ENCODE measurements around the gene PTPRN2. TPM values are rescaled to one million over a fixed set of nuclear protein-coding genes. Genes with fewer than 3 reads are reported as not detected.

Gene PTPRN2
- total RNA-seq, 2 donors from 2014 or later: 26.1 to 55.5 TPM

DNA sequence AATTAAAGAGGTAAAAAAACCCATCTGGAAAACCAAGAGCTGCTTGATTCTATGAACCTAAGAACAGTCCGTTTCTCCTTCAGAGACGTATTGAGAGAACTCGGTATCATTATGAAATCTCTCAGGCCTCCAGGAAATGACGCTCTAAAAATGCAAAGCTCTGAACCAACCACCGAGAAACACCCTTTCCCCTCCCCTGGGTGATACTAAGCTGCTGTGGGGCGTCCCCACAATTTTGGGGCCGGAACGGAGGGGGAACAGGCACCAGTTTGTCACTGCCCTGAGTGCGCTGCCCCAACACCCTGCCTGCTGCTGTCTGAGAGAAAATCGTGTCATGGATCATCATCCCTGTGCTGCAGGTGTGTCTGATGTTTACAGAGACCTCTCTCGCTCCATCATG is 741.4 kb downstream of the PTPRN2 start:
- Histone ChIP-seq H3K4me1 (replicated peaks) (no peaks in the 10 kb centered on the region), H3K27me3 (replicated peaks; ENCODE audit: insufficient read depth) (no peaks in the 10 kb centered on the region), H3K9me3 (no peaks in the 10 kb centered on the region), H3K27ac (no peak overlapping the region), H3K36me3 (no peaks in the 10 kb centered on the region), H3K4me3 (no peak overlapping the region)
- intact Hi-C loops (cut with DNase I): no loop called here
- TF ChIP-seq, protein P1, sequence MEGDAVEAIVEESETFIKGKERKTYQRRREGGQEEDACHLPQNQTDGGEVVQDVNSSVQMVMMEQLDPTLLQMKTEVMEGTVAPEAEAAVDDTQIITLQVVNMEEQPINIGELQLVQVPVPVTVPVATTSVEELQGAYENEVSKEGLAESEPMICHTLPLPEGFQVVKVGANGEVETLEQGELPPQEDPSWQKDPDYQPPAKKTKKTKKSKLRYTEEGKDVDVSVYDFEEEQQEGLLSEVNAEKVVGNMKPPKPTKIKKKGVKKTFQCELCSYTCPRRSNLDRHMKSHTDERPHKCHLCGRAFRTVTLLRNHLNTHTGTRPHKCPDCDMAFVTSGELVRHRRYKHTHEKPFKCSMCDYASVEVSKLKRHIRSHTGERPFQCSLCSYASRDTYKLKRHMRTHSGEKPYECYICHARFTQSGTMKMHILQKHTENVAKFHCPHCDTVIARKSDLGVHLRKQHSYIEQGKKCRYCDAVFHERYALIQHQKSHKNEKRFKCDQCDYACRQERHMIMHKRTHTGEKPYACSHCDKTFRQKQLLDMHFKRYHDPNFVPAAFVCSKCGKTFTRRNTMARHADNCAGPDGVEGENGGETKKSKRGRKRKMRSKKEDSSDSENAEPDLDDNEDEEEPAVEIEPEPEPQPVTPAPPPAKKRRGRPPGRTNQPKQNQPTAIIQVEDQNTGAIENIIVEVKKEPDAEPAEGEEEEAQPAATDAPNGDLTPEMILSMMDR (IDR thresholded peaks at IDR 0.05): no peak
- 68% methylated on average over 11 of the region's 11 CpGs for WGBS
- DNase-seq (ENCODE audit: low spot score): no peak

DNA sequence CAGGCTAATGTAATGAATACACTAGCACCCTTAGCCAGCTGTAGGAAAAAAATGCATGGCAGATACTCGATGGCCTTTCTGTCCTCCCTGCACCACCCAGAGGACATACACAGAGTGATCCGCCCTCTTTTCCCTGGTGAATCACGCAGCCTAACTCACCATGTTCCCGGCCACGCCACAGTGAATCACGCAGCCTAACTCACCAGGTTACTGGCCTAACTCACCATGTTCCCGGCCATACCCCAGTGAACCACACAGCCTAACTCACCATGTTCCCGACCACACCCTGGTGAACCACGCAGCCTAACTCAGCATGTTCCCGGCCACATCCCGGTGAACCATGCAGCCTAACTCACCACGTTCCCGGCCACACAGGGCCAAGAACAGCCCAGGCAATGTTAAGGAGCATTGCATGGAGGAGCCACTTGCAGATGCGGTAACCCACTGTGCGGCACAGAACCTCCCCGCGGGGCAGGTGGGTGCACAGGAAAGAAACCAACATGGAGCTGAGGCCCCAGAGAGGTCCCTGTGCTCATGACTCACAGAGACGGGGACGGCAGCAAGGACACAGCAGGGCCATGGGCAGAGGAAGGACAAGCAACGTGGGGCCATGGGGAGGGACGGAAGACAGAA is 742.3 kb downstream of the PTPRN2 start:
- no peak overlapping the region for H3K27ac ChIP-seq
- intact Hi-C loops (cut with DNase I): no loop called here
- no peaks in the 10 kb centered on the region for H3K27me3 ChIP-seq (replicated peaks; ENCODE audit: insufficient read depth)
- no peak overlapping the region for H3K4me3 ChIP-seq
- H3K9me3 ChIP-seq: no peaks in the 10 kb centered on the region
- no peak for TF ChIP-seq POLR2A (IDR thresholded peaks at IDR 0.05)
- TF ChIP-seq POLR2AphosphoS5 (IDR thresholded peaks at IDR 0.05): no peak
- TF ChIP-seq, protein P1 (IDR thresholded peaks at IDR 0.05): no peak
- no peaks in the 10 kb centered on the region for H3K36me3 ChIP-seq
- H3K4me1 ChIP-seq (replicated peaks): no peaks in the 10 kb centered on the region
- DNase-seq (ENCODE audit: low spot score): no peak
- 92% methylated on average over 21 of the region's 21 CpGs for WGBS

DNA sequence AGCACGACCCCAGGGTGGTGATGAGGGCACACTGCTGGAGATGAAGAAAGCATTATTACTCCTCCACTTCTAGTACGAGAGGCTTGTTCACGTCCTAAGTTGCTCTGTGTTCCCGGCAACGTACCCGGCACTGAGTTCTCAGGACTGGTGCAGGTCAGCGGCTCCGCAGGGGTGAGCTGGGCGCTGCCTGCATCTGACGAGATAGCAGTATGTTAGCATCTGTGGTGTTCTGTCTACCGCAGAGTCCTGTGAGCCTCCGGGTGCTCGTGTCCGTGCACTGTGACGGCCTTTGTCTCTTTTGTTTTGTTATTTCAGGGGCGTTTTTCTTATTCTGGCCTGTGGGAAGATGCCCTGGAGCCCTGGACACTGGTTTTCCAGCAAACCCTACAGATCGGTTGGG is 743.0 kb downstream of the PTPRN2 start:
- Histone ChIP-seq H3K4me3 (no peak overlapping the region), H3K4me1 (replicated peaks) (no peaks in the 10 kb centered on the region), H3K9me3 (no peaks in the 10 kb centered on the region), H3K27me3 (replicated peaks; ENCODE audit: insufficient read depth) (no peaks in the 10 kb centered on the region), H3K27ac (no peak overlapping the region), H3K36me3 (no peaks in the 10 kb centered on the region)
- 92% methylated on average over 17 of the region's 17 CpGs for WGBS
- TF ChIP-seq, protein P1 (IDR thresholded peaks at IDR 0.05): no peak
- TF ChIP-seq POLR2A (IDR thresholded peaks at IDR 0.05) (no peak), POLR2AphosphoS5 (IDR thresholded peaks at IDR 0.05) (no peak)
- intact Hi-C loops (cut with DNase I): no loop called here
- DNase-seq (ENCODE audit: low spot score): no peak

DNA sequence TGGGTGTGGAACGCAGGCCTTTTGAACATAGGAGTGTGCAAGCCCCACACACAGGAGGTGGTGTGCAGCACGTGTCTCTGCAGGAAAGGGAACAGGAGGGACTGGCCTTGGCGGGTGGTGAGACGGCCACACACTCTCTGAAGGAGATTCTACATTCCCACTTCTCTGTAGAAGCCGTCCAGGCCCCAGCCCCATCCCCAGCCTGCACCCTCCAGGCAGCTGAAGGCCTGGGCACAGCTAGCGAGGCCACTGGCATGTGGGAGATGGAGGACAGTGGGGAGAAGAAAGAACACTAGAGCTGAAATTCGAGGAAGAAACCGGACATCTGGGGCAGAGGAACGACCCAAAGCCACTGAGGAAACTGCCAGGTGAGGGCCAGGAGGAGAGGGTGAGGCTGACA is 743.5 kb downstream of the PTPRN2 start:
- no peak for DNase-seq (ENCODE audit: low spot score)
- intact Hi-C loops (cut with DNase I): no loop called here
- H3K36me3 ChIP-seq: no peaks in the 10 kb centered on the region
- H3K27me3 ChIP-seq (replicated peaks; ENCODE audit: insufficient read depth): no peaks in the 10 kb centered on the region
- no peak overlapping the region for H3K27ac ChIP-seq
- 89% methylated on average over 9 of the region's 9 CpGs for WGBS
- TF ChIP-seq POLR2A (IDR thresholded peaks at IDR 0.05) (no peak), POLR2AphosphoS5 (IDR thresholded peaks at IDR 0.05) (no peak)
- TF ChIP-seq, protein P1 (IDR thresholded peaks at IDR 0.05): no peak
- no peaks in the 10 kb centered on the region for H3K4me1 ChIP-seq (replicated peaks)
- H3K9me3 ChIP-seq: no peaks in the 10 kb centered on the region
- no peak overlapping the region for H3K4me3 ChIP-seq

DNA sequence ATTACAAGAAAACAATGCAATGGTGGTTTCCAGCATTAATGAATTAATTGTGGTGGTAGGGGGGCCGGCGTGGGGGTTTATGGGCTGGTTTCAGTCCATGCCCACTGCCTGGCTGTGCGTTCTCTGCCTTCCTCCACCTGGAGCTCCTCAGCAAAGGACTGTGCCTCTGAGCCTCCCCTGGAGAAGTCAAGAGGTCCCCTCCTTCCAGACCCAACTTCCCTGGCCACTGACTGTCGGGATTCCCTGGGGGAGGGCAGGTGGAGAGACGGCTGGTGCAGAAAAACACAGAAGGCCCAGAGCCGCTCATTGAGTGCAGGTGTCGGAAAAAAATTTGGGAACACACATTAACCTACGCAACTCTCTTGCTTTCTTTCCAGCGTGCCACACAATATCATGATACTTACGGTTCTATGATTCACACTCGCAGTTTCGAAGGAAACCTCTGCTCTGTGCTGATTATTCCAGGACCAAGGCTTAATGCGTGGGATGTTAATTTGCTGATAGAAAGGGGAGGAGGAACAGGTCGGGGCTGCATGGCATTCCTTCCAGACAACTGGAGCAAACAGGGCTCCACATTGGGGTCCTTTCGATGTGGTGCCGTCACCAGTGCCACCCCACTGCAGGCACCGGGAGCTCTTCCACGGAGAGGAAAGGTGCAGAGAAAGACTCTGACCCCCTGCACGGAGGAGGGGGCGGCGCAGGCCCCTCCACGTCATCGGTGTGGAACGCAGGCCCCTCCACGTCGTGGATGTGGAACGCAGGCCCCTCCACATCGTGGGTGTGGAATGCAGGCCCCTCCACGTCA is 744.1 kb downstream of the PTPRN2 start:
- no peaks in the 10 kb centered on the region for H3K4me1 ChIP-seq (replicated peaks)
- 89% methylated on average over 28 of the region's 29 CpGs for WGBS
- no peak for TF ChIP-seq POLR2AphosphoS5 (IDR thresholded peaks at IDR 0.05)
- TF ChIP-seq, protein P1 (IDR thresholded peaks at IDR 0.05): no peak
- no peak for TF ChIP-seq POLR2A (IDR thresholded peaks at IDR 0.05)
- no peaks in the 10 kb centered on the region for H3K36me3 ChIP-seq
- no peaks in the 10 kb centered on the region for H3K9me3 ChIP-seq
- intact Hi-C loops (cut with DNase I): no loop called here
- no peak overlapping the region for H3K27ac ChIP-seq
- H3K4me3 ChIP-seq: no peak overlapping the region
- H3K27me3 ChIP-seq (replicated peaks; ENCODE audit: insufficient read depth): no peaks in the 10 kb centered on the region
- DNase-seq (ENCODE audit: low spot score): no peak
